Common myeloid progenitor, CD34-positive (primary cell): ENCODE measurements around the gene TJAP1.
"Not testable (repeated sequence)": the region's sequence is repeated elsewhere in the genome, so short reads cannot be mapped to it uniquely, and the experiment has no call there.

Experiments
- CTCF ChIA-PET: fragments of 350-600 bp; sonication (Branson Sonifier 250); formaldehyde crosslinking; loops from one replicate; lab custom pipeline; 2021; ENCODE audit warnings: antibody characterized with exemption; lab: Charles Lee
- POLR2A ChIA-PET: fragments of 350-600 bp; sonication (Branson Sonifier 250); formaldehyde crosslinking; loops from one replicate; lab custom pipeline; 2021; ENCODE audit warnings: antibody characterized with exemption; lab: Charles Lee
- DNase-seq, 3 donors: peaks; one replicate each; pipeline versions ENCODE4 v3.0.0 to v3.0.0-alpha.2; 2013
- H3K27ac ChIP-seq, 2 experiments: 1 replicate in 1 of 2; 2 replicates in 1 of 2; pipeline ENCODE4 v1.7.0; 2013; ENCODE audit warnings: inconsistent platforms in 2 of 2, low read length in 2 of 2, mild to moderate bottlenecking in 2 of 2, low read depth in 1 of 2, moderate library complexity in 1 of 2; ENCODE audit not compliant: severe bottlenecking in 2 of 2, insufficient read depth in 1 of 2, poor library complexity in 1 of 2
- H3K27me3 ChIP-seq, 5 experiments: replicated peaks in 2 of 5; 1 replicate in 3 of 5; 2 replicates in 2 of 5; pipeline versions ENCODE4 v1.6.1 to v1.7.0; 2013; ENCODE audit warnings: low read length in 4 of 5, mild to moderate bottlenecking in 2 of 5, moderate library complexity in 2 of 5, inconsistent platforms in 1 of 5; ENCODE audit not compliant: insufficient read depth in 5 of 5, control insufficient read depth in 4 of 5
- H3K36me3 ChIP-seq, 4 experiments: 1 replicate in 2 of 4; 2 replicates in 2 of 4; pipeline versions ENCODE4 v1.6.1 to v1.7.0; 2013; ENCODE audit warnings: low read length in 3 of 4, control low read depth in 1 of 4, mild to moderate bottlenecking in 1 of 4; ENCODE audit not compliant: control insufficient read depth in 4 of 4, insufficient read depth in 4 of 4
- H3K4me1 ChIP-seq, 4 experiments: 1 replicate in 3 of 4; 2 replicates in 1 of 4; pipeline versions ENCODE4 v1.6.1 to v1.7.1; 2013; ENCODE audit warnings: low read length in 3 of 4, mild to moderate bottlenecking in 3 of 4, control low read depth in 1 of 4, inconsistent platforms in 1 of 4, moderate library complexity in 1 of 4; ENCODE audit not compliant: control insufficient read depth in 4 of 4, insufficient read depth in 4 of 4; ENCODE audit errors: control extremely low read depth in 1 of 4
- H3K4me3 ChIP-seq, 7 experiments: 1 replicate in 4 of 7; 2 replicates in 3 of 7; pipeline versions ENCODE4 v1.5.1 to v1.7.0; 2013; ENCODE audit warnings: mild to moderate bottlenecking in 7 of 7, low read length in 6 of 7, moderate library complexity in 6 of 7, inconsistent platforms in 2 of 7, low read depth in 2 of 7, control low read depth in 1 of 7; ENCODE audit not compliant: insufficient read depth in 4 of 7, control insufficient read depth in 1 of 7; ENCODE audit errors: extremely low read depth in 1 of 7
- H3K9me3 ChIP-seq, 5 experiments: 1 replicate in 4 of 5; 2 replicates in 1 of 5; pipeline versions ENCODE4 v1.6.1 to v1.7.1; 2013; ENCODE audit warnings: low read length in 4 of 5, mild to moderate bottlenecking in 2 of 5, inconsistent platforms in 1 of 5, low read depth in 1 of 5, moderate library complexity in 1 of 5; ENCODE audit not compliant: control insufficient read depth in 4 of 5, insufficient read depth in 2 of 5; ENCODE audit errors: control extremely low read depth in 1 of 5
- WGBS: methylation state at CpG from one replicate; pipeline ENCODE4 v1.1.5; 2013; ENCODE audit not compliant: insufficient coverage; 5-methylcytosine and 5-hydroxymethylcytosine counted together

The TJAP1 gene

GRCh38 chr6:43532201-43532600, 54.8 kb downstream of the TJAP1 start:
- ChIA-PET POLR2A (no interaction called here), CTCF (no interaction called here)
- H3K4me3 ChIP-seq = no peak overlapping the region
- no CpG with 5 or more reads among the region's 1 CpG for WGBS
- H3K27ac ChIP-seq = no peak overlapping the region
- no peak for DNase-seq
- H3K4me1 ChIP-seq = no peaks in the 10 kb centered on the region
- no peaks in the 10 kb centered on the region for H3K9me3 ChIP-seq
- no peaks in the 10 kb centered on the region for H3K27me3 ChIP-seq
- peaks cover 16 to 76% (median 54%) of the 10 kb centered on the region in 4 experiments for H3K36me3 ChIP-seq

DNA sequence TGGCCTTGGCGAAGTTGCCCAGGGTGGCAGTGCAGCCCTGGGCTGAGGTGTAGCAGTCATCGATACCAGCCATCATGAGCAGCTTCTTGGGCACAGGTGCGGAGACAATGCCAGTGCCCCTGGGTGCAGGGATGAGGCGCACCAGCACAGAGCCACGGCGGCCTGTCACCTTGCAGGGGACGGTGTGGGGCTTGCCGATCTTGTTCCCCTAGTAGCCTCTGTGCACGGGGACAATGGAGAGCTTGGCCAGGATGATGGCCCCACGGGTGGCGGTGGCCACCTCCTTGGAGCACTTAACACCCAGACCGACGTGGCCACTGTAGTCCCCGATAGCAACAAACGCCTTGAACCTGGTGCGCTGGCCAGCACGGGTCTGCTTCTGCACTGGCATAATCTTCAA, 61.6 kb downstream of the TJAP1 start:
- H3K27me3 ChIP-seq, H3K9me3 ChIP-seq, DNase-seq, H3K27ac ChIP-seq, H3K4me3 ChIP-seq, H3K4me1 ChIP-seq, POLR2A ChIA-PET: not testable (repeated sequence)
- H3K36me3 ChIP-seq = peaks cover 16 to 55% (median 39%) of the 10 kb centered on the region in 4 experiments
- CTCF ChIA-PET = interaction anchor here (1.4 kb wide), 1 partner anchor 33 kb away, joined by 3 read pairs; no protein-coding TSS in a partner anchor
- 97% methylated on average over 5 of the region's 17 CpGs for WGBS

GRCh38 chr6:43539409-43539808, 62.0 kb downstream of the TJAP1 start:
- DNase-seq, H3K27ac ChIP-seq, H3K27me3 ChIP-seq, H3K4me3 ChIP-seq, POLR2A ChIA-PET, H3K9me3 ChIP-seq, CTCF ChIA-PET, H3K4me1 ChIP-seq: not testable (repeated sequence)
- H3K36me3 ChIP-seq = peaks cover 18 to 57% (median 38%) of the 10 kb centered on the region in 4 experiments
- 98% methylated on average over 19 of the region's 20 CpGs for WGBS

- H3K36me3 ChIP-seq = peaks cover 22 to 61% (median 42%) of the 10 kb centered on the region in 4 experiments
- ChIA-PET CTCF (no interaction called here), POLR2A (no interaction called here)
- no peaks in the 10 kb centered on the region for H3K9me3 ChIP-seq
- H3K4me1 ChIP-seq = no peaks in the 10 kb centered on the region
- H3K27ac ChIP-seq = no peak overlapping the region
- H3K4me3 ChIP-seq = no peak overlapping the region
- no peak for DNase-seq
- H3K27me3 ChIP-seq = no peaks in the 10 kb centered on the region
- WGBS = 100% methylated on average over 4 of the region's 5 CpGs
Measured at GRCh38 chr6:43540507-43540906, 63.1 kb downstream of the TJAP1 start.

DNA sequence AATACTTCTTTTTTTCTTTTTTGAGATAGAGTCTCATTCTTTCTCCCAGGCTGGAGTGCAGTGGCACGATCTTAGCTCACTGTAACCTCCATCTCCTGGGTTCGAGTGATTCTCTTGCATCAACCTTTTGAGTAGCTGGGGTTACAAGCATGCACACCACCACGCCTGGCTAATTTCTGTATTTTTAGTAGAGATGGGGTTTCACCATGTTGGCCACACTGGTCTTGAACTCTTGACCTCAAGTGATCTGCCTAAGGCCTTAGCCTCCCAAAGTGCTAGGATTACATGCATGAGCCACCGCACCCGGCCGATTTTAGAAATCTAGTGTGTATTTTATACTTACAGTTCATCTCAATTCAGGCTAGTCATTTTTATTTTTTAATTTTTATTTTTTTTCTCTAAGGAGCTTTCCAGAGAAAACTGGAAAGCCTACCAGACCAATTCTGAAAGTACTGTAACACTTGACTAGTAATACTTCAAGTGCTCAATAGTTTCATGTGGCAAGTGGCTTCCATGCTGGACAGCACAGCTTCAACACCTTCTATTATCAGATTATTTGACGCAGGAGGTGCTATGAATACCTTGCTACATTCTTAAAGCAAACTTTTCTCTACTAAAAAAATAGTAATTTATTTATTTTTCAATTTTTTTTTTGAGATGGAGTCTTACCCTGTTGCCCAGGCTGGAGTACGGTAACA, 64.6 kb downstream of the TJAP1 start:
- H3K9me3 ChIP-seq = no peaks in the 10 kb centered on the region
- no peak for DNase-seq
- 100% methylated on average over 1 of the region's 8 CpGs for WGBS
- H3K4me1 ChIP-seq = no peaks in the 10 kb centered on the region
- H3K27ac ChIP-seq = no peak overlapping the region
- H3K36me3 ChIP-seq = peaks cover 22 to 75% (median 44%) of the 10 kb centered on the region in 4 experiments
- ChIA-PET CTCF (no interaction called here), POLR2A (no interaction called here)
- H3K27me3 ChIP-seq = no peaks in the 10 kb centered on the region
- H3K4me3 ChIP-seq = no peak overlapping the region

- no peak for DNase-seq
- Histone ChIP-seq H3K4me1 (no peaks in the 10 kb centered on the region), H3K4me3 (no peak overlapping the region), H3K27me3 (no peaks in the 10 kb centered on the region), H3K36me3 (peaks cover 17 to 78% (median 52%) of the 10 kb centered on the region in 4 experiments), H3K27ac (no peak overlapping the region), H3K9me3 (no peaks in the 10 kb centered on the region)
- 93% methylated on average over 3 of the region's 4 CpGs for WGBS
- CTCF ChIA-PET = interaction anchor here (0.8 kb wide), 1 partner anchor 20 kb away, joined by 3 read pairs; no protein-coding TSS in a partner anchor
- POLR2A ChIA-PET = no interaction called here
Measured at GRCh38 chr6:43544461-43544860, 67.1 kb downstream of the TJAP1 start.

GRCh38 chr6:43547222-43547621, 69.9 kb downstream of the TJAP1 start:
- WGBS = no CpG with 5 or more reads among the region's 3 CpGs
- Histone ChIP-seq H3K4me1 (no peaks in the 10 kb centered on the region), H3K36me3 (peaks cover 23 to 88% (median 58%) of the 10 kb centered on the region in 4 experiments), H3K4me3 (no peak overlapping the region), H3K9me3 (no peaks in the 10 kb centered on the region), H3K27ac (no peak overlapping the region), H3K27me3 (no peaks in the 10 kb centered on the region)
- ChIA-PET POLR2A (no interaction called here), CTCF (interaction anchor here (1.2 kb wide), 2 partner anchors 9 to 61 kb away, joined by 3 read pairs; no protein-coding TSS in a partner anchor)
- no peak for DNase-seq
